ENCODE results near the gene TOE1. TPM values are rescaled to one million over a fixed set of nuclear protein-coding genes. Genes with fewer than 3 reads are reported as not detected.

TOE1 gene
- total RNA-seq, 1 donor from 2014 or later, result 6.1 TPM

- H3K9ac ChIP-seq, result no peak overlapping the region
- H3K9me3 Mint-ChIP-seq, result no peaks in the 10 kb centered on the region
- H3K27ac Mint-ChIP-seq, result no peak overlapping the region
Measured at GRCh38 chr1:45351508-45351907, 11.5 kb downstream of the TOE1 start.

GRCh38 chr1:45353685-45354084 lies 13.7 kb downstream of the TOE1 start:
- no peak overlapping the region for H3K4me3 ChIP-seq
- no peak for DNase-seq (ENCODE audit: low spot score)
- H3K9me3 ChIP-seq (ENCODE audit: low read depth), result no peaks in the 10 kb centered on the region
- no peaks in the 10 kb centered on the region for H3F3A ChIP-seq (ENCODE audit: low read depth)
- no peaks in the 10 kb centered on the region for H3K4me1 Mint-ChIP-seq
- H2AFZ ChIP-seq (replicated peaks), result no peak overlapping the region
- TF ChIP-seq EZH2 (IDR thresholded peaks at IDR 0.05) (no peak), CTCF (IDR thresholded peaks at IDR 0.05) (no peak), EZH2phosphoT487 (IDR thresholded peaks at IDR 0.05) (no peak)
- no peaks in the 10 kb centered on the region for H3K79me2 ChIP-seq (ENCODE audit: low read depth)
- H3K36me3 ChIP-seq, result no peaks in the 10 kb centered on the region
- H3K27me3 Mint-ChIP-seq (ENCODE audit: insufficient read depth, low read depth), result peaks cover 3% of the 10 kb centered on the region
- H3K4me1 ChIP-seq, result no peaks in the 10 kb centered on the region
- H3K27ac ChIP-seq, result no peak overlapping the region
- no peak overlapping the region for H3K27ac Mint-ChIP-seq
- H3K4me2 ChIP-seq, result no peak overlapping the region
- H3K27me3 ChIP-seq, result no peaks in the 10 kb centered on the region
- H3K9ac ChIP-seq, result no peak overlapping the region
- H3K36me3 Mint-ChIP-seq, result no peaks in the 10 kb centered on the region
- H3K9me3 Mint-ChIP-seq, result no peaks in the 10 kb centered on the region
- no peak overlapping the region for H3K4me3 Mint-ChIP-seq
- H4K20me1 ChIP-seq (ENCODE audit: low read depth), result no peaks in the 10 kb centered on the region

More at GRCh38 chr1:45351508-45351907, 11.5 kb downstream of the TOE1 start:
- Histone ChIP-seq H4K20me1 (ENCODE audit: low read depth) (no peaks in the 10 kb centered on the region), H2AFZ (replicated peaks) (no peak overlapping the region), H3K79me2 (ENCODE audit: low read depth) (no peaks in the 10 kb centered on the region), H3K36me3 (no peaks in the 10 kb centered on the region), H3K4me3 (no peak overlapping the region), H3K27me3 (no peaks in the 10 kb centered on the region), H3K4me2 (no peak overlapping the region), H3F3A (ENCODE audit: low read depth) (no peaks in the 10 kb centered on the region), H3K4me1 (no peaks in the 10 kb centered on the region), H3K9me3 (ENCODE audit: low read depth) (no peaks in the 10 kb centered on the region), H3K27ac (no peak overlapping the region)
- no peak for DNase-seq (ENCODE audit: low spot score)
- Mint-ChIP-seq H3K36me3 (no peaks in the 10 kb centered on the region), H3K27me3 (ENCODE audit: insufficient read depth, low read depth) (peaks cover 6% of the 10 kb centered on the region), H3K4me3 (no peak overlapping the region), H3K4me1 (no peaks in the 10 kb centered on the region)
- TF ChIP-seq EZH2 (IDR thresholded peaks at IDR 0.05), result no peak
- no peak for TF ChIP-seq CTCF (IDR thresholded peaks at IDR 0.05)
- TF ChIP-seq EZH2phosphoT487 (IDR thresholded peaks at IDR 0.05), result no peak

GRCh38 chr1:45354838-45355237 lies 14.9 kb downstream of the TOE1 start:
- no peaks in the 10 kb centered on the region for H3K36me3 Mint-ChIP-seq
- no peaks in the 10 kb centered on the region for H3K9me3 ChIP-seq (ENCODE audit: low read depth)
- no peaks in the 10 kb centered on the region for H4K20me1 ChIP-seq (ENCODE audit: low read depth)
- TF ChIP-seq CTCF (IDR thresholded peaks at IDR 0.05), result no peak
- TF ChIP-seq EZH2 (IDR thresholded peaks at IDR 0.05), result no peak
- TF ChIP-seq EZH2phosphoT487 (IDR thresholded peaks at IDR 0.05), result no peak
- H3K4me2 ChIP-seq, result no peak overlapping the region
- no peak overlapping the region for H3K9ac ChIP-seq
- no peak for DNase-seq (ENCODE audit: low spot score)
- no peaks in the 10 kb centered on the region for H3K27me3 ChIP-seq
- H3K4me1 Mint-ChIP-seq, result peaks cover 1% of the 10 kb centered on the region
- no peak overlapping the region for H3K27ac Mint-ChIP-seq
- no peaks in the 10 kb centered on the region for H3K9me3 Mint-ChIP-seq
- no peak overlapping the region for H3K4me3 ChIP-seq
- no peak overlapping the region for H3K27ac ChIP-seq
- no peaks in the 10 kb centered on the region for H3K4me1 ChIP-seq
- H3F3A ChIP-seq (ENCODE audit: low read depth), result peaks cover under 1% of the 10 kb centered on the region
- no peak overlapping the region for H2AFZ ChIP-seq (replicated peaks)
- no peaks in the 10 kb centered on the region for H3K27me3 Mint-ChIP-seq (ENCODE audit: insufficient read depth, low read depth)
- no peaks in the 10 kb centered on the region for H3K79me2 ChIP-seq (ENCODE audit: low read depth)
- H3K4me3 Mint-ChIP-seq, result no peak overlapping the region
- no peaks in the 10 kb centered on the region for H3K36me3 ChIP-seq

Measured in neural progenitor cell (in vitro differentiated cells).